ENCODE measurements around the gene PSG1. TPM values are rescaled to one million over a fixed set of nuclear protein-coding genes. Genes with fewer than 3 reads are reported as not detected.
"Not testable (repeated sequence)": the region's sequence is repeated elsewhere in the genome, so short reads cannot be mapped to it uniquely, and the experiment has no call there.

PSG1 gene
- total RNA-seq, 1 experiment from 2014 or later: not detected

GRCh38 chr19:42851718-42852280 lies 27.7 kb downstream of the PSG1 start:
- not testable (repeated sequence) for DNase-seq; H3K4ac ChIP-seq (ENCODE audit: low read depth, low read length); H3K4me3 Mint-ChIP-seq; H4K20me1 ChIP-seq (ENCODE audit: control insufficient read depth, insufficient read depth, insufficient read length); H3K27ac Mint-ChIP-seq; H2BK12ac ChIP-seq (ENCODE audit: insufficient read length, low read depth, low read length); H4K91ac ChIP-seq (ENCODE audit: insufficient read length, low read depth, low read length); H3K23ac ChIP-seq (ENCODE audit: insufficient read length, low read depth, low read length); H3T11ph ChIP-seq (ENCODE audit: low read length); H2BK120ac ChIP-seq (ENCODE audit: low read depth, low read length, poor library complexity, severe bottlenecking); H3K18ac ChIP-seq (ENCODE audit: insufficient read length, low read depth, low read length); H3K9ac ChIP-seq (ENCODE audit: extremely low read depth, insufficient read length, low read length); H3K23me2 ChIP-seq (ENCODE audit: insufficient read length, low read depth, low read length, poor library complexity, severe bottlenecking); H2BK15ac ChIP-seq (ENCODE audit: low read depth, low read length); H3K14ac ChIP-seq (ENCODE audit: insufficient read depth, low read length); H4K8ac ChIP-seq (replicated peaks; ENCODE audit: insufficient read length, low read depth, low read length); H3K4me1 Mint-ChIP-seq; H3K27ac ChIP-seq (ENCODE audit: insufficient read length, low read depth, low read length); H3K4me1 ChIP-seq (ENCODE audit: insufficient read depth, low read length); H4K5ac ChIP-seq (ENCODE audit: insufficient read length, low read depth, low read length); H2BK5ac ChIP-seq (ENCODE audit: insufficient read length, low read length); H3K56ac ChIP-seq (ENCODE audit: insufficient read length, low read depth, low read length); H2AK5ac ChIP-seq (ENCODE audit: insufficient read length, low read length); H3K79me1 ChIP-seq (ENCODE audit: insufficient read depth, low read depth, low read length, poor library complexity, severe bottlenecking); H3K79me2 ChIP-seq (ENCODE audit: insufficient read depth, low read length); H2AFZ ChIP-seq (ENCODE audit: low read length); H3K27me3 Mint-ChIP-seq (ENCODE audit: low read depth); H2BK20ac ChIP-seq (ENCODE audit: low read depth, low read length, poor library complexity, severe bottlenecking); H3K27me3 ChIP-seq (ENCODE audit: insufficient read depth, low read length); H3K4me2 ChIP-seq (ENCODE audit: insufficient read depth, insufficient read length, low read length)
- Mint-ChIP-seq H3K36me3 (ENCODE audit: insufficient read depth in 1 of 3, low read depth in 3 of 3) (peaks cover 13 to 36% (median 14%) of the 10 kb centered on the region in 3 experiments; a peak in 6 of 7 replicates), H3K9me3 (peaks cover 91 to 92% of the 10 kb centered on the region in 2 experiments)
- peaks cover 63% of the 10 kb centered on the region for H3K9me3 ChIP-seq (ENCODE audit: control insufficient read depth, low read depth, low read length)
- no CpG with 5 or more reads among the region's 1 CpG for WGBS (ENCODE audit: extremely low coverage, insufficient read length, low lambda C conversion rate)

Data from H9 (cell line).